Esophagus squamous epithelium (tissue), 4 donors: ENCODE measurements around the gene PRCP.

Source experiments
- CTCF ChIP-seq, 6 experiments: fragments of 450-650 bp in 4 of 6; fragments of 200-600 bp in 2 of 6; sonication (generic) in 2 of 6; IDR thresholded peaks; one replicate each; pipeline ENCODE4 v1.5.1; 2016 to 2019; ENCODE audit warnings: antibody characterized with exemption in 6 of 6, mild to moderate bottlenecking in 4 of 6, moderate library complexity in 4 of 6
- POLR2A ChIP-seq, 4 donors: fragments of 450-650 bp; IDR thresholded peaks; one replicate each; pipeline ENCODE4 v1.6.1; 2017; ENCODE audit warnings: antibody characterized with exemption in 4 of 4, mild to moderate bottlenecking in 4 of 4, moderate library complexity in 3 of 4

GRCh38 chr11:82830746-82831145 is 69.5 kb downstream of the PRCP start:
- TF ChIP-seq CTCF (IDR thresholded peaks at IDR 0.05), result no peak
- no peak for TF ChIP-seq POLR2A (IDR thresholded peaks at IDR 0.05)
